Measurements from ENCODE around the gene KRT78.

GRCh38 chr12:52873513-52873831 is 24.7 kb upstream of the KRT78 start:
- no peak for TF ChIP-seq EZH2 (IDR thresholded peaks at IDR 0.05)
- no peak for TF ChIP-seq POLR2AphosphoS5 (IDR thresholded peaks at IDR 0.05; ENCODE audit: borderline replicate concordance, low read depth, low read length)
